Loucy (cell line): ENCODE results near the gene ADH1C.

ENCODE experiments used
- H2AFZ ChIP-seq: fragments of 200-600 bp; sonication (generic); 2 replicates; pipeline ENCODE4 v1.6.0; 2016; ENCODE audit warnings: antibody characterized with exemption, mild to moderate bottlenecking, low read length, moderate library complexity
- H3F3A ChIP-seq: fragments of 200-600 bp; 2 replicates; pipeline ENCODE4 v1.6.0; 2016; ENCODE audit warnings: antibody characterized with exemption, low read depth, mild to moderate bottlenecking
- H3K27me3 ChIP-seq: fragments of 200-600 bp; sonication (generic); 2 replicates; pipeline ENCODE4 v1.6.1; 2014; ENCODE audit warnings: low read length, mild to moderate bottlenecking; ENCODE audit not compliant: insufficient read depth, poor library complexity, severe bottlenecking
- H3K36me3 ChIP-seq: fragments of 200-600 bp; sonication (generic); 2 replicates; pipeline ENCODE4 v1.6.1; 2016; ENCODE audit warnings: low read length; ENCODE audit not compliant: insufficient read depth
- H3K4me1 ChIP-seq: fragments of 200-600 bp; sonication (generic); 2 replicates; pipeline ENCODE4 v1.5.1; 2014; ENCODE audit warnings: low read length, mild to moderate bottlenecking; ENCODE audit not compliant: insufficient read depth, poor library complexity, severe bottlenecking
- H3K4me2 ChIP-seq: fragments of 200-600 bp; sonication (generic); 2 replicates; pipeline ENCODE4 v1.6.0; 2014; ENCODE audit warnings: antibody characterized with exemption, low read length, low read depth, mild to moderate bottlenecking; ENCODE audit not compliant: poor library complexity, severe bottlenecking
- H3K4me3 ChIP-seq: fragments of 200-600 bp; sonication (generic); 2 replicates; pipeline ENCODE4 v1.5.1; 2014; ENCODE audit warnings: low read length, mild to moderate bottlenecking, mixed read lengths; ENCODE audit not compliant: poor library complexity, severe bottlenecking
- H3K79me2 ChIP-seq: fragments of 200-600 bp; sonication (generic); 2 replicates; pipeline ENCODE4 v1.6.1; 2014; ENCODE audit warnings: low read length; ENCODE audit not compliant: insufficient read depth
- H3K9ac ChIP-seq: fragments of 200-600 bp; sonication (generic); 2 replicates; pipeline ENCODE4 v1.6.0; 2014; ENCODE audit warnings: mild to moderate bottlenecking, low read depth, low read length, moderate library complexity; ENCODE audit not compliant: poor library complexity, severe bottlenecking
- H3K9me2 ChIP-seq: fragments of 200-600 bp; sonication (generic); replicated peaks from 2 replicates; pipeline ENCODE4 v1.6.1; 2016; ENCODE audit warnings: low read depth, low read length, mixed read lengths
- H3K9me3 ChIP-seq: fragments of 200-600 bp; sonication (generic); 2 replicates; pipeline ENCODE4 v1.6.1; 2014; ENCODE audit warnings: mild to moderate bottlenecking, antibody characterized with exemption, low read length, low read depth; ENCODE audit not compliant: insufficient read depth
- H4K20me1 ChIP-seq: fragments of 200-600 bp; sonication (generic); 2 replicates; pipeline ENCODE4 v1.6.0; 2014; ENCODE audit warnings: antibody characterized with exemption, low read length, mild to moderate bottlenecking; ENCODE audit not compliant: insufficient read depth, poor library complexity, severe bottlenecking
- EZH2phosphoT487 ChIP-seq: fragments of 200-600 bp; IDR thresholded peaks from 2 replicates; pipeline ENCODE4 v1.6.1; 2018; ENCODE audit warnings: antibody characterized with exemption, mild to moderate bottlenecking, moderate library complexity, borderline replicate concordance
- TF ChIP-seq, protein P1 (sequence below): fragments of 200-600 bp; sonication (generic); conservative IDR thresholded peaks from 2 replicates; pipeline ENCODE4 v1.5.1; 2014; ENCODE audit warnings: mild to moderate bottlenecking, antibody characterized with exemption, low read length

Gene ADH1C

GRCh38 chr4:99395595-99396364 lies 43.2 kb upstream of the ADH1C start:
- Histone ChIP-seq H3K36me3 (no peaks in the 10 kb centered on the region), H3K9me3 (no peaks in the 10 kb centered on the region), H3K27me3 (no peaks in the 10 kb centered on the region)

GRCh38 chr4:99394896-99395295 lies 42.4 kb upstream of the ADH1C start:
- H3K9me2 ChIP-seq, result no peaks in the 10 kb centered on the region
- H3K36me3 ChIP-seq, result no peaks in the 10 kb centered on the region
- no peaks in the 10 kb centered on the region for H3F3A ChIP-seq
- H3K4me2 ChIP-seq, result no peak overlapping the region
- H3K4me1 ChIP-seq, result peaks cover 3% of the 10 kb centered on the region
- H2AFZ ChIP-seq, result no peak overlapping the region
- TF ChIP-seq, protein P1, sequence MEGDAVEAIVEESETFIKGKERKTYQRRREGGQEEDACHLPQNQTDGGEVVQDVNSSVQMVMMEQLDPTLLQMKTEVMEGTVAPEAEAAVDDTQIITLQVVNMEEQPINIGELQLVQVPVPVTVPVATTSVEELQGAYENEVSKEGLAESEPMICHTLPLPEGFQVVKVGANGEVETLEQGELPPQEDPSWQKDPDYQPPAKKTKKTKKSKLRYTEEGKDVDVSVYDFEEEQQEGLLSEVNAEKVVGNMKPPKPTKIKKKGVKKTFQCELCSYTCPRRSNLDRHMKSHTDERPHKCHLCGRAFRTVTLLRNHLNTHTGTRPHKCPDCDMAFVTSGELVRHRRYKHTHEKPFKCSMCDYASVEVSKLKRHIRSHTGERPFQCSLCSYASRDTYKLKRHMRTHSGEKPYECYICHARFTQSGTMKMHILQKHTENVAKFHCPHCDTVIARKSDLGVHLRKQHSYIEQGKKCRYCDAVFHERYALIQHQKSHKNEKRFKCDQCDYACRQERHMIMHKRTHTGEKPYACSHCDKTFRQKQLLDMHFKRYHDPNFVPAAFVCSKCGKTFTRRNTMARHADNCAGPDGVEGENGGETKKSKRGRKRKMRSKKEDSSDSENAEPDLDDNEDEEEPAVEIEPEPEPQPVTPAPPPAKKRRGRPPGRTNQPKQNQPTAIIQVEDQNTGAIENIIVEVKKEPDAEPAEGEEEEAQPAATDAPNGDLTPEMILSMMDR, result no peak
- TF ChIP-seq EZH2phosphoT487, result no peak
- H3K27me3 ChIP-seq, result no peaks in the 10 kb centered on the region
- no peak overlapping the region for H3K4me3 ChIP-seq
- no peak overlapping the region for H3K9ac ChIP-seq
- H4K20me1 ChIP-seq, result no peaks in the 10 kb centered on the region
- no peaks in the 10 kb centered on the region for H3K79me2 ChIP-seq
- H3K9me3 ChIP-seq, result no peaks in the 10 kb centered on the region

More at GRCh38 chr4:99395595-99396364, 43.2 kb upstream of the ADH1C start:
- H3F3A ChIP-seq, result no peaks in the 10 kb centered on the region
- H3K9me2 ChIP-seq, result no peaks in the 10 kb centered on the region
- no peak overlapping the region for H3K4me2 ChIP-seq
- H3K9ac ChIP-seq, result no peak overlapping the region
- H4K20me1 ChIP-seq, result no peaks in the 10 kb centered on the region
- TF ChIP-seq, protein P1, result no peak
- no peak for TF ChIP-seq EZH2phosphoT487
- H2AFZ ChIP-seq, result no peak overlapping the region
- H3K4me3 ChIP-seq, result no peak overlapping the region
- H3K79me2 ChIP-seq, result no peaks in the 10 kb centered on the region
- peaks cover 3% of the 10 kb centered on the region for H3K4me1 ChIP-seq

- Histone ChIP-seq H3K4me2 (no peak overlapping the region), H3K9ac (no peak overlapping the region), H3K36me3 (no peaks in the 10 kb centered on the region), H3K27me3 (no peaks in the 10 kb centered on the region), H3K79me2 (no peaks in the 10 kb centered on the region), H4K20me1 (no peaks in the 10 kb centered on the region), H3K9me2 (no peaks in the 10 kb centered on the region), H3F3A (no peaks in the 10 kb centered on the region), H3K4me1 (no peaks in the 10 kb centered on the region), H2AFZ (no peak overlapping the region), H3K4me3 (no peak overlapping the region), H3K9me3 (no peaks in the 10 kb centered on the region)
- TF ChIP-seq EZH2phosphoT487, result no peak
- TF ChIP-seq, protein P1, result no peak
Measured at GRCh38 chr4:99390055-99390454, 37.5 kb upstream of the ADH1C start.
